Measurements from ENCODE around the gene LAD1.

Gene LAD1

DNA sequence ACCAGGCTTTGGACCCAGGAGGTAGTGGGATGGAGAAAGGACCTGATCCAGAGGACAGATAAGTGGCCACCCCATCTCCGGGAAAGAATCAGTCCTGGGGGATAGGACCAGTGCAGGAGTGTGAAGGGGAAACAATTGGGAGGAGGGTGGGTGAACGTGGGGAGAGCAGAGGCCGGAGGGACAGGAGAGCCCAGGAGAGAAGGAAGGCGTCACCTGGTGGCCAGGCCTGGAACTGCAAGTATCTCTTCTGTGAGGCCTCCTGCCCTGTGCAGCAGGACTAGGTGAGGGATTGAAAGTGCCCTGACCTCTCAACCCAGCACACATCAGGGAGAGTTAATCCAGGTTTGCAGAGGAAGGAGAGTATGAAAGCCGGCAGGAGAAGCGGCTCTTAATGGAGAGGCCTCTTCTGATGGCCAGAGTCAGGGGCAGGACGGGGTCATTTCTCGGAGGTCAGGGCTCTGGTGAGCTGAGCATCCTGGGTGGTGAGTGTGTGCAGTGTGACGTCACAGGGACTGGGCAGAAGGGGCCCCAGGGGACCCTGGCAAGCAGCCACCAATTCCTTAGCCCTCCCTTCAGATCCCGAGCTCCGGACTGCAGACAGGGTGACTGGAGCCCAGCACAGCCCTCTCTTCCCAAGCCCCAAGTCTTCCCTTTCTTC is 9.2 kb upstream of the LAD1 start:
- TF ChIP-seq, protein P1, sequence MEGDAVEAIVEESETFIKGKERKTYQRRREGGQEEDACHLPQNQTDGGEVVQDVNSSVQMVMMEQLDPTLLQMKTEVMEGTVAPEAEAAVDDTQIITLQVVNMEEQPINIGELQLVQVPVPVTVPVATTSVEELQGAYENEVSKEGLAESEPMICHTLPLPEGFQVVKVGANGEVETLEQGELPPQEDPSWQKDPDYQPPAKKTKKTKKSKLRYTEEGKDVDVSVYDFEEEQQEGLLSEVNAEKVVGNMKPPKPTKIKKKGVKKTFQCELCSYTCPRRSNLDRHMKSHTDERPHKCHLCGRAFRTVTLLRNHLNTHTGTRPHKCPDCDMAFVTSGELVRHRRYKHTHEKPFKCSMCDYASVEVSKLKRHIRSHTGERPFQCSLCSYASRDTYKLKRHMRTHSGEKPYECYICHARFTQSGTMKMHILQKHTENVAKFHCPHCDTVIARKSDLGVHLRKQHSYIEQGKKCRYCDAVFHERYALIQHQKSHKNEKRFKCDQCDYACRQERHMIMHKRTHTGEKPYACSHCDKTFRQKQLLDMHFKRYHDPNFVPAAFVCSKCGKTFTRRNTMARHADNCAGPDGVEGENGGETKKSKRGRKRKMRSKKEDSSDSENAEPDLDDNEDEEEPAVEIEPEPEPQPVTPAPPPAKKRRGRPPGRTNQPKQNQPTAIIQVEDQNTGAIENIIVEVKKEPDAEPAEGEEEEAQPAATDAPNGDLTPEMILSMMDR (IDR thresholded peaks at IDR 0.05; ENCODE audit: insufficient read depth, missing control alignments) = peak; percentile 96
- DNase-seq (ENCODE audit: insufficient read length, low spot score) = peak; percentile 98
- FAIRE-seq = peak; percentile 51

DNA sequence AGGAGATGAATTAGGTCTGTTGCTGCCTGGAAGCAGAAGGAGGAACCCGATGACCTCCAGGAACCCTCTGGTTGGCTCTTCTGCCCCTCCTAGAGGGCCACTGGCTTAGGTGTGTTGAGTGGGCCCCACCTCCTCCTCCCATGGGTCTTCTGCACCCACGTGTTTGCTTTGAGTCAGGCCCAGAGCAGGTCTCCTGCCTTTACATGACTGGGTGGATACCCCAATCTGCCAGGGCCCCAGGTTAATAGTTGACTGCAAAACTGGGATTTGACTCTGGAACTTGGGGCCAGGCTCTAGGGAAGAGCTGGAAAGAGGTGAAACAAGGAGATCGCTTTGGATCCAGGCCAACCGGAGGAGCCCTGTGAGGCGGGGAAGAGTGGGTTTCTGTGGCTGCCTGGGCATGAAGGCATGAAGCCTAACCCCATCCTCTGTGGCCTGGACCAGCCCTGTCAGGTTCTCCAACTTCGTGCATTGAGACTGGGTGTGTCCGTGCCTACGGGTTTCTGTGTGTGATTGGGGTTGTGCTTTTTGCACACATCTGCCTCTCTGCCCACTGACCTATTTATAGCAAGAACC is 7.8 kb upstream of the LAD1 start:
- TF ChIP-seq, protein P1 (IDR thresholded peaks at IDR 0.05; ENCODE audit: insufficient read depth, missing control alignments) = no peak
- DNase-seq (ENCODE audit: insufficient read length, low spot score) (no peak), FAIRE-seq (no peak)

- FAIRE-seq (no peak), DNase-seq (ENCODE audit: insufficient read length, low spot score) (no peak)
- TF ChIP-seq, protein P1 (IDR thresholded peaks at IDR 0.05; ENCODE audit: insufficient read depth, missing control alignments) = no peak
Measured at GRCh38 chr1:201405484-201405831, 6.3 kb upstream of the LAD1 start.

GRCh38 chr1:201404722-201405483 is 5.8 kb upstream of the LAD1 start:
- FAIRE-seq (no peak), DNase-seq (ENCODE audit: insufficient read length, low spot score) (no peak)
- TF ChIP-seq, protein P1 (IDR thresholded peaks at IDR 0.05; ENCODE audit: insufficient read depth, missing control alignments) = no peak

DNA sequence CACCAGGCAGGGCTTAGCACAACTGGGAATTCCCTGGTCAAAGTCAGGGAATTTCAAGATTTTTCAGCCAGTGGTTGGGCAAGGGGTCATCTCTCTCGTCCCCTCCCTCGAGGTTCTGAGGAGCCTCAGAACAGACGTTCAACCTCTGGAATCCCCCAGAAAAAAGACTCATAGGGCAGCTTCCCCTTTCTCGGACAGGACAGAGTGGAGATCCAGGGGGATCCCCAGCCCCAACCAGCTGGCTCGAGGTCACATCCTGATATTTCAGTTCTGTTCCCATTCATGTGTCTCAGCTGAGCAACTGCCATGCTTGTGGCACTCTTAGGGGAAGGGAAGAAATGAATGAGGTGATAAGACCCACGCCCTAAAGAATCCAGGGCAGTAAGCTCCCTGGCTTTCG is 4.9 kb upstream of the LAD1 start:
- DNase-seq (ENCODE audit: insufficient read length, low spot score) (no peak), FAIRE-seq (no peak)

GRCh38 chr1:201403359-201403758 is 4.2 kb upstream of the LAD1 start:
- no peak for FAIRE-seq
- DNase-seq (ENCODE audit: insufficient read length, low spot score) = no peak
- TF ChIP-seq, protein P1 (IDR thresholded peaks at IDR 0.05; ENCODE audit: insufficient read depth, missing control alignments) = no peak

More for the DNA sequence above, 4.9 kb upstream of the LAD1 start:
- TF ChIP-seq, protein P1 (IDR thresholded peaks at IDR 0.05; ENCODE audit: insufficient read depth, missing control alignments) = no peak

GRCh38 chr1:201401700-201402099 is 2.6 kb upstream of the LAD1 start:
- FAIRE-seq (no peak), DNase-seq (ENCODE audit: insufficient read length, low spot score) (no peak)
- TF ChIP-seq, protein P1 (IDR thresholded peaks at IDR 0.05; ENCODE audit: insufficient read depth, missing control alignments) = no peak

Measured in D721Med (cell line).